Peyer's patch (tissue), 4 donors: Measurements from ENCODE around the gene TLCD3B. TPM values are rescaled to one million over a fixed set of nuclear protein-coding genes. Genes with fewer than 3 reads are reported as not detected.
A peak's percentile ranks its signal among the peaks of the same experiment; 100 is the strongest.

Experiments
- DNase-seq, 3 donors: peaks; one replicate each; pipeline ENCODE4 v3.0.0-alpha.2; 2017 to 2019
- H3K27ac ChIP-seq, 4 donors: fragments of 200-600 bp; sonication (generic); one replicate each; pipeline ENCODE4 v1.5.1; 2016 to 2019
- H3K27me3 ChIP-seq, 2 donors: fragments of 200-600 bp; sonication (generic); one replicate each; pipeline ENCODE4 v1.5.1; 2019
- H3K36me3 ChIP-seq, 3 donors: fragments of 200-600 bp; sonication (generic); one replicate each; pipeline ENCODE4 v1.5.1; 2016 to 2019
- H3K4me1 ChIP-seq, 4 donors: fragments of 200-600 bp; sonication (generic); one replicate each; pipeline ENCODE4 v1.5.1; 2016 to 2019
- H3K4me3 ChIP-seq, 4 donors: fragments of 200-600 bp; sonication (generic); 1 replicate in 3 of 4; 2 replicates in 1 of 4; pipeline ENCODE4 v1.5.1; 2016 to 2019; ENCODE audit warnings: mild to moderate bottlenecking in 1 of 4
- H3K9me3 ChIP-seq, 4 donors: fragments of 200-600 bp; sonication (generic); one replicate each; pipeline ENCODE4 v1.5.1; 2016 to 2019; ENCODE audit warnings: mild to moderate bottlenecking in 1 of 4
- CTCF ChIP-seq, 6 experiments: fragments of 450-650 bp in 4 of 6; fragments of 200-600 bp in 2 of 6; sonication (generic) in 1 of 6; IDR thresholded peaks; one replicate each; pipeline ENCODE4 v1.5.1; 2017 to 2019; ENCODE audit warnings: antibody characterized with exemption in 6 of 6, mild to moderate bottlenecking in 3 of 6, moderate library complexity in 1 of 6
- POLR2A ChIP-seq, 2 donors: fragments of 450-650 bp; IDR thresholded peaks; one replicate each; pipeline ENCODE4 v1.5.1; 2017; ENCODE audit warnings: antibody characterized with exemption in 2 of 2, mild to moderate bottlenecking in 2 of 2, moderate library complexity in 2 of 2
- total RNA-seq, 4 donors: library from RNA; depleted of rRNA; stranded (reverse); fragments of >200 nt; gene quantifications; one replicate each; pipeline ENCODE4 v1.1.0, GENCODE V29; 2016

Gene TLCD3B
- total RNA-seq, 4 donors from 2014 or later, result not detected

GRCh38 chr16:30006659-30007377, 24.3 kb downstream of the TLCD3B start:
- no peak for TF ChIP-seq POLR2A (IDR thresholded peaks at IDR 0.05)
- no peak for TF ChIP-seq CTCF (IDR thresholded peaks at IDR 0.05)
- Histone ChIP-seq H3K27me3 (peaks cover 0 to 23% of the 10 kb centered on the region in 2 donors), H3K4me1 (peaks cover 0 to 16% (median 13%) of the 10 kb centered on the region in 4 donors), H3K4me3 (no peak overlapping the region), H3K27ac (no peak overlapping the region), H3K36me3 (peaks cover 0 to 3% (median 0%) of the 10 kb centered on the region in 3 donors), H3K9me3 (no peaks in the 10 kb centered on the region)
- DNase-seq, result no peak

GRCh38 chr16:30006095-30006473, 25.0 kb downstream of the TLCD3B start:
- H3K4me3 ChIP-seq, result no peak overlapping the region
- no peaks in the 10 kb centered on the region for H3K9me3 ChIP-seq
- peaks cover 0 to 10% (median 0%) of the 10 kb centered on the region in 3 donors for H3K36me3 ChIP-seq
- peaks cover 0 to 16% of the 10 kb centered on the region in 2 donors for H3K27me3 ChIP-seq
- no peak overlapping the region for H3K27ac ChIP-seq
- TF ChIP-seq CTCF (IDR thresholded peaks at IDR 0.05), result no peak
- TF ChIP-seq POLR2A (IDR thresholded peaks at IDR 0.05), result no peak
- peaks cover 0 to 9% (median 8%) of the 10 kb centered on the region in 4 donors for H3K4me1 ChIP-seq
- no peak for DNase-seq

- Histone ChIP-seq H3K27ac (no peak overlapping the region), H3K4me3 (no peak overlapping the region), H3K36me3 (peaks cover 0 to 16% (median 0%) of the 10 kb centered on the region in 3 donors), H3K27me3 (peaks cover 0 to 10% of the 10 kb centered on the region in 2 donors), H3K9me3 (no peaks in the 10 kb centered on the region), H3K4me1 (peaks cover 0 to 3% (median 2%) of the 10 kb centered on the region in 4 donors)
- no peak for TF ChIP-seq POLR2A (IDR thresholded peaks at IDR 0.05)
- peak; percentile 35 to 81 (median 76) for TF ChIP-seq CTCF (IDR thresholded peaks at IDR 0.05)
- DNase-seq, result peak in 2 of 3 donors; percentile 22 to 59
These were observed 25.6 kb downstream of the TLCD3B start for GRCh38 chr16:30005341-30006094.

- DNase-seq, result no peak
- no peak overlapping the region for H3K27ac ChIP-seq
These were observed 26.2 kb downstream of the TLCD3B start for GRCh38 chr16:30004811-30005242.

GRCh38 chr16:30004424-30004776, 26.7 kb downstream of the TLCD3B start:
- no peak for DNase-seq
- no peaks in the 10 kb centered on the region for H3K9me3 ChIP-seq
- H3K27ac ChIP-seq, result no peak overlapping the region

More at GRCh38 chr16:30004811-30005242, 26.2 kb downstream of the TLCD3B start:
- no peak overlapping the region for H3K4me3 ChIP-seq
- TF ChIP-seq POLR2A (IDR thresholded peaks at IDR 0.05) (no peak), CTCF (IDR thresholded peaks at IDR 0.05) (no peak)
- H3K36me3 ChIP-seq, result peaks cover 0 to 20% (median 0%) of the 10 kb centered on the region in 3 donors
- H3K9me3 ChIP-seq, result no peaks in the 10 kb centered on the region
- no peaks in the 10 kb centered on the region for H3K4me1 ChIP-seq
- H3K27me3 ChIP-seq, result peaks cover 0 to 3% of the 10 kb centered on the region in 2 donors

More at GRCh38 chr16:30004424-30004776, 26.7 kb downstream of the TLCD3B start:
- Histone ChIP-seq H3K4me3 (no peak overlapping the region), H3K4me1 (no peaks in the 10 kb centered on the region), H3K27me3 (no peaks in the 10 kb centered on the region), H3K36me3 (peaks cover 0 to 20% (median 0%) of the 10 kb centered on the region in 3 donors)
- TF ChIP-seq POLR2A (IDR thresholded peaks at IDR 0.05) (no peak), CTCF (IDR thresholded peaks at IDR 0.05) (no peak)
